MCF 10A (cell line): ENCODE data around the gene RAD18. TPM values are rescaled to one million over a fixed set of nuclear protein-coding genes. Genes with fewer than 3 reads are reported as not detected.
A peak's percentile ranks its signal among the peaks of the same experiment; 100 is the strongest.

ENCODE experiments used
- BruUV-seq: library from RNA; stranded (reverse); fragments of 400-500 nt; replicated peaks from 2 replicates; lab custom pipeline; 2021; lab: Mats Ljungman, UMichigan
- CTCF ChIA-PET: fragments of 300-600 bp; sonication (Branson Sonifier 250); formaldehyde crosslinking; extraction: SDS; loops from one replicate; lab custom pipeline; 2021; ENCODE audit warnings: antibody characterized with exemption, inconsistent platforms; lab: Yijun Ruan, JAX
- POLR2A ChIA-PET: fragments of 300-600, 350-650 bp; sonication (Branson Sonifier 250); formaldehyde crosslinking; extraction: SDS; loops from one replicate; lab custom pipeline; 2020; ENCODE audit warnings: antibody characterized with exemption, inconsistent platforms; lab: Yijun Ruan, JAX
- DNase-seq: peaks from one replicate; pipeline ENCODE4 v3.0.0-alpha.2; 2018; ENCODE audit not compliant: unreplicated experiment
- H3K27ac Mint-ChIP-seq: one replicate; pipeline ENCODE4 v1.8.0; 2022; ENCODE audit warnings: mild to moderate bottlenecking, low read depth, mixed read lengths; ENCODE audit not compliant: unreplicated experiment
- H3K27me3 Mint-ChIP-seq: one replicate; pipeline ENCODE4 v1.8.0; 2022; ENCODE audit warnings: mixed read lengths; ENCODE audit not compliant: insufficient read depth, unreplicated experiment
- H3K36me3 Mint-ChIP-seq: one replicate; pipeline ENCODE4 v1.8.0; 2022; ENCODE audit warnings: mild to moderate bottlenecking, moderate library complexity, mixed read lengths; ENCODE audit not compliant: insufficient read depth, unreplicated experiment
- H3K4me1 Mint-ChIP-seq: one replicate; pipeline ENCODE4 v1.8.0; 2022; ENCODE audit warnings: mixed read lengths; ENCODE audit not compliant: insufficient read depth, unreplicated experiment
- H3K4me3 Mint-ChIP-seq: one replicate; pipeline ENCODE4 v1.8.0; 2022; ENCODE audit warnings: mild to moderate bottlenecking, moderate library complexity, mixed read lengths; ENCODE audit not compliant: unreplicated experiment
- H3K9me3 Mint-ChIP-seq: one replicate; pipeline ENCODE4 v1.8.0; 2022; ENCODE audit warnings: mixed read lengths; ENCODE audit not compliant: unreplicated experiment
- CTCF ChIP-seq: fragments of 200-600 bp; IDR thresholded peaks from one replicate; pipeline ENCODE4 v1.8.0; 2022; ENCODE audit warnings: antibody characterized with exemption, mild to moderate bottlenecking; ENCODE audit not compliant: unreplicated experiment
- intact Hi-C: fragments of 100-400 bp; cut with micrococcal nuclease; formaldehyde crosslinking; loops from 2 replicates; pipeline ENCODE4 v1.14.1; 2022
- total RNA-seq: library from RNA; stranded (reverse); gene quantifications from 2 replicates; pipeline ENCODE4 v1.2.3, GENCODE V29; 2022

Gene RAD18
- total RNA-seq, 1 experiment from 2014 or later, result 29.1 TPM

DNA sequence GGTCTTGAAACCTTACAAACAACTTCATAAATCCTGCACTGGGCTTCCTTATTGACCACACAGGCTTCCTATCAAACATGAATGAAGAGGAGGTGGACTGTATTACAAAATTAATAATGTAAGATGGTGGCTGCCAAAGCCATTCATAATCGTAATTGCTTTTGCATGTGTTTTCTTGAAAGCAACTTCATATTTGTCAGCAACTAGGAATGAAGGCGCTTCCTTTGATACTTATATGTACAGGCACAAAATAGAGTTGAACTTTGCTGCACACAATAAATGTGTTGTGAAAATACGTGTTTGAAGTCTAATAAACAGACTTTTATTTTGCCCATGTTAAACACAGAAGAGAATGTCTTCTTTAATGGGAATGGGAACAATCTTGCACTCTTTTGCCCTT lies 121.8 kb downstream of the RAD18 start:
- Mint-ChIP-seq H3K36me3 (peaks cover 6% of the 10 kb centered on the region), H3K27me3 (no peaks in the 10 kb centered on the region), H3K4me1 (peaks cover 21% of the 10 kb centered on the region), H3K9me3 (no peaks in the 10 kb centered on the region), H3K4me3 (no peak overlapping the region), H3K27ac (no peak overlapping the region)
- POLR2A ChIA-PET, result no interaction called here
- intact Hi-C loops, result no loop called here
- no TSS peak for BruUV-seq
- no peak for TF ChIP-seq CTCF
- no peak for DNase-seq
- CTCF ChIA-PET, result interaction anchor here (0.6 to 1.1 kb wide), 3 partner anchors 23 to 52 kb away, joined by 3 read pairs; no protein-coding TSS in a partner anchor

- H3K27ac Mint-ChIP-seq, result no peak overlapping the region
- H3K36me3 Mint-ChIP-seq, result peaks cover 6% of the 10 kb centered on the region
- BruUV-seq, result no TSS peak
- CTCF ChIA-PET, result interaction anchor here (0.6 to 1.2 kb wide), 3 partner anchors 24 to 71 kb away, joined by 3 to 5 read pairs (median 3); partner anchors contain the start of gene OXTR
- intact Hi-C loops, result no loop called here
- H3K27me3 Mint-ChIP-seq, result no peaks in the 10 kb centered on the region
- no peaks in the 10 kb centered on the region for H3K9me3 Mint-ChIP-seq
- POLR2A ChIA-PET, result interaction anchor here (1.2 kb wide), 1 partner anchor 31 kb away, joined by 4 read pairs; no protein-coding TSS in a partner anchor
- no peak for TF ChIP-seq CTCF
- H3K4me1 Mint-ChIP-seq, result peaks cover 13% of the 10 kb centered on the region
- H3K4me3 Mint-ChIP-seq, result no peak overlapping the region
- DNase-seq, result peak; percentile 17
These were observed 122.7 kb downstream of the RAD18 start for GRCh38 chr3:8840556-8840955.

DNA sequence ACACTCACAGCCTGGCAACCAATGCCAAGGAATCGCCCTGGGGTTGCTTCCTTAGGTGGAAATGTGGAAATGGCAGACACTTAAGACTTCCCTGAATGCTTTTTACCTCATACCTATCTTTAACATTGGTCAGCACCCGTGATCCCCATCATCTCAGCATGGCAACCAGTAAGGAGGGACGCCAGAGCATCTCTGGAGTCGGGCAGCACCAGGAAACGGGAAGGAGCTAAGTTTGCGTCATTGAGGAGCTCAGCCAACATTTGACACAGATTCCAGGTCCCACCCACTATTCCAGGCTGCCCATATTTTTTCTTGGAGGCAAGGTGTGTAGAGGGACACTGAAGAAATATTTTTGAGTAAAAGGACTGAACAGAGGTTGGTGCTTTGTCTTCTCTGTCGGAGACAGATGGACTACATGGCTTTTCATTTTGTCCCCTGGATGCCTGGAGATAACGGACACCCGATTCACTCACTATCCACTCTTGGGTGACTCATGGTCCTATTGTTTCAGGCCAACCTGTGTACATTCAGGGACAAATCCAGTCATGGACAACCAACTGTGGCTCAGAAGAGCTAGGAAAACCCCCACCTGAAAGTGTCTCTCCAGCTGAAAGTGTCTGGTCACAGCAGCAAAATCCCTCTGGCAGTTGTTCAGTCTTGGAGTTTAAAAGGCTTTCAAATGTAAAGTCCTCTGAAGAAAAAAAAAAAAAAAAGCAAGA lies 123.5 kb downstream of the RAD18 start:
- intact Hi-C loops, result no loop called here
- no TSS peak for BruUV-seq
- no peak for DNase-seq
- no peak overlapping the region for H3K4me3 Mint-ChIP-seq
- no peaks in the 10 kb centered on the region for H3K27me3 Mint-ChIP-seq
- CTCF ChIA-PET, result interaction anchor here (0.6 to 1.2 kb wide), 3 partner anchors 40 to 1384 kb away, joined by 3 to 5 read pairs (median 3); partner anchors contain the start of gene OXTR
- POLR2A ChIA-PET, result interaction anchor here (1.2 kb wide), 1 partner anchor 31 kb away, joined by 4 read pairs; no protein-coding TSS in a partner anchor
- H3K4me1 Mint-ChIP-seq, result peaks cover 13% of the 10 kb centered on the region
- H3K27ac Mint-ChIP-seq, result no peak overlapping the region
- TF ChIP-seq CTCF, result no peak
- H3K36me3 Mint-ChIP-seq, result peaks cover 6% of the 10 kb centered on the region
- no peaks in the 10 kb centered on the region for H3K9me3 Mint-ChIP-seq

GRCh38 chr3:8838765-8839423 lies 124.4 kb downstream of the RAD18 start:
- H3K9me3 Mint-ChIP-seq, result no peaks in the 10 kb centered on the region
- H3K36me3 Mint-ChIP-seq, result peaks cover 6% of the 10 kb centered on the region
- ChIA-PET CTCF (interaction anchor here (0.6 kb wide), 1 partner anchor 72 kb away, joined by 4 read pairs; no protein-coding TSS in a partner anchor), POLR2A (no interaction called here)
- no peak overlapping the region for H3K27ac Mint-ChIP-seq
- H3K4me3 Mint-ChIP-seq, result no peak overlapping the region
- no peak for DNase-seq
- TF ChIP-seq CTCF, result no peak
- no peaks in the 10 kb centered on the region for H3K27me3 Mint-ChIP-seq
- H3K4me1 Mint-ChIP-seq, result peaks cover 13% of the 10 kb centered on the region
- intact Hi-C loops, result no loop called here
- BruUV-seq, result no TSS peak
